Neural cell (in vitro differentiated cells): ENCODE data around the gene TSPAN18. TPM values are rescaled to one million over a fixed set of nuclear protein-coding genes. Genes with fewer than 3 reads are reported as not detected.

Source experiments
- H2AFZ ChIP-seq: fragments of 200-600, 300-800 bp; sonication (generic), shearing (Covaris generic); 2 replicates; pipeline ENCODE4 v1.6.0; 2014; ENCODE audit warnings: low read depth, mild to moderate bottlenecking, antibody characterized with exemption, low read length, moderate library complexity
- H3F3A ChIP-seq: fragments of 200-600 bp; shearing (Covaris generic); 2 replicates; pipeline ENCODE4 v1.6.1; 2016; ENCODE audit warnings: mild to moderate bottlenecking, moderate library complexity, mixed read lengths, antibody characterized with exemption, low read length; ENCODE audit not compliant: insufficient read depth, poor library complexity, severe bottlenecking
- H3K27ac ChIP-seq: fragments of 200-600, 300-800 bp; sonication (generic), shearing (Covaris generic); 2 replicates; pipeline ENCODE4 v1.5.1; 2014; ENCODE audit warnings: mild to moderate bottlenecking, low read length, moderate library complexity
- H3K27me3 ChIP-seq: fragments of 300-800, 200-600 bp; sonication (generic), shearing (Covaris generic); 2 replicates; pipeline ENCODE4 v1.6.0; 2014; ENCODE audit warnings: mild to moderate bottlenecking, low read depth, low read length, moderate library complexity; ENCODE audit not compliant: insufficient read depth
- H3K36me3 ChIP-seq: fragments of 300-800, 200-600 bp; sonication (generic), shearing (Covaris generic); 2 replicates; pipeline ENCODE4 v1.5.1; 2014; ENCODE audit warnings: mild to moderate bottlenecking, antibody characterized with exemption, low read length, moderate library complexity; ENCODE audit not compliant: insufficient read depth
- H3K4me2 ChIP-seq: fragments of 300-800, 200-600 bp; sonication (generic), shearing (Covaris generic); 2 replicates; pipeline ENCODE4 v1.6.0; 2014; ENCODE audit warnings: mild to moderate bottlenecking, low read length
- H3K4me3 ChIP-seq: fragments of 300-800, 200-600 bp; sonication (generic), shearing (Covaris generic); 2 replicates; pipeline ENCODE4 v1.5.1; 2014; ENCODE audit warnings: mild to moderate bottlenecking, low read length, moderate library complexity
- H3K79me2 ChIP-seq: fragments of 200-600 bp; shearing (Covaris generic); replicated peaks from 2 replicates; pipeline ENCODE4 v1.6.0; 2014; ENCODE audit warnings: mild to moderate bottlenecking, low read length, moderate library complexity; ENCODE audit not compliant: insufficient read depth
- H3K9ac ChIP-seq: fragments of 300-800, 200-600 bp; sonication (generic), shearing (Covaris generic); 2 replicates; pipeline ENCODE4 v1.6.1; 2016; ENCODE audit warnings: mild to moderate bottlenecking, low read length, mixed read lengths
- H3K9me2 ChIP-seq: fragments of 200-600 bp; shearing (Covaris generic); 2 replicates; pipeline ENCODE4 v1.6.1; 2016; ENCODE audit warnings: mild to moderate bottlenecking, low read length, mixed read lengths; ENCODE audit not compliant: insufficient read depth
- H3K9me3 ChIP-seq: fragments of 200-600, 300-800 bp; sonication (generic), shearing (Covaris generic); 2 replicates; pipeline ENCODE4 v1.6.1; 2016; ENCODE audit warnings: mild to moderate bottlenecking, mixed run types, low read length, moderate library complexity, mixed read lengths
- H4K20me1 ChIP-seq: fragments of 200-600 bp; shearing (Covaris generic); 2 replicates; pipeline ENCODE4 v1.6.1; 2016; ENCODE audit warnings: mild to moderate bottlenecking, mixed run types; ENCODE audit not compliant: insufficient read depth
- EP300 ChIP-seq: fragments of 450-650 bp; conservative IDR thresholded peaks from 2 replicates; pipeline ENCODE4 v1.6.1; 2014; ENCODE audit warnings: antibody characterized with exemption, mild to moderate bottlenecking, moderate library complexity; ENCODE audit not compliant: poor library complexity, severe bottlenecking
- EZH2 ChIP-seq: fragments of 200-600, 300-800 bp; shearing (Covaris generic), sonication (generic); IDR thresholded peaks from 2 replicates; pipeline ENCODE4 v1.6.1; 2014; ENCODE audit warnings: antibody characterized with exemption, low read length, borderline replicate concordance, mild to moderate bottlenecking; ENCODE audit not compliant: insufficient read depth, poor library complexity, severe bottlenecking
- MXI1 ChIP-seq: fragments of 450-650 bp; conservative IDR thresholded peaks from 2 replicates; pipeline ENCODE4 v1.6.1; 2014; ENCODE audit warnings: antibody characterized with exemption, mild to moderate bottlenecking; ENCODE audit not compliant: poor library complexity, severe bottlenecking
- POLR2AphosphoS5 ChIP-seq: IDR thresholded peaks from 2 replicates; pipeline ENCODE4 v1.6.1; 2012
- SMC3 ChIP-seq: fragments of 450-650 bp; conservative IDR thresholded peaks from 2 replicates; pipeline ENCODE4 v1.6.1; 2014; ENCODE audit warnings: antibody characterized with exemption, mild to moderate bottlenecking, moderate library complexity; ENCODE audit not compliant: poor library complexity
- TAF1 ChIP-seq: IDR thresholded peaks from 2 replicates; pipeline ENCODE4 v1.6.1; 2012; ENCODE audit warnings: low read depth
- polyA plus RNA-seq: library from polyadenylated mRNA; depleted of rRNA; stranded (reverse); fragments of >200 nt; gene quantifications from 2 replicates; pipeline ENCODE4 v1.2.3, GENCODE V29; 2014
- TF ChIP-seq, protein P1 (sequence below): IDR thresholded peaks from 2 replicates; pipeline ENCODE4 v1.6.1; 2012; ENCODE audit warnings: borderline replicate concordance

The TSPAN18 gene
- polyA plus RNA-seq, 1 donor from 2014 or later: 8.4 TPM

DNA sequence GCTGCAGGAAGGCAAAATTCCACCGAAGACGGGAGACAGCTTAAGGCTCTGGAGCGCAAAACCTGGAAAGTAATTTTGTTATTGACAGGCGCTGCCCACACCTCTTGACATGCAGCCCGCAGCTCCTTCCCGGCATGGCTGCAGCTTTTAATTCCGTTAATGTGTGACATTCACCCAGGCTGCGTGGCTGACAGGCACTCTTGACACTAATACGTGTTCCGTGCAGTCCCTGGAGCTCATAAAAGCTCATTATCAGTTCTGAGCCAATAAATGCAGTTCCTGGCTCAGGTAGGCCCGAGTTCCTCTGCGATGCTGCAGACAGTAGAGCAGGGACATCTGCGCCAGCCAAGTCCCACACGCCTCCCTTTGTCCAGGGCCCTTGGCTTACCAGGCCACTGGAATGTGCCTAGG lies 34.8 kb downstream of the TSPAN18 start:
- Histone ChIP-seq H3K9me3 (peaks cover 7% of the 10 kb centered on the region), H3K9ac (peak overlapping the region; percentile 67), H3K9me2 (no peaks in the 10 kb centered on the region), H3K27ac (peak overlapping the region; percentile 94), H2AFZ (no peak overlapping the region), H3K27me3 (no peaks in the 10 kb centered on the region), H3K36me3 (no peaks in the 10 kb centered on the region), H3K79me2 (peaks cover 24% of the 10 kb centered on the region), H3F3A (peaks cover 6% of the 10 kb centered on the region), H4K20me1 (no peaks in the 10 kb centered on the region), H3K4me3 (peak overlapping the region; percentile 57), H3K4me2 (peak overlapping the region; percentile 46)
- TF ChIP-seq TAF1: no peak
- TF ChIP-seq, protein P1, sequence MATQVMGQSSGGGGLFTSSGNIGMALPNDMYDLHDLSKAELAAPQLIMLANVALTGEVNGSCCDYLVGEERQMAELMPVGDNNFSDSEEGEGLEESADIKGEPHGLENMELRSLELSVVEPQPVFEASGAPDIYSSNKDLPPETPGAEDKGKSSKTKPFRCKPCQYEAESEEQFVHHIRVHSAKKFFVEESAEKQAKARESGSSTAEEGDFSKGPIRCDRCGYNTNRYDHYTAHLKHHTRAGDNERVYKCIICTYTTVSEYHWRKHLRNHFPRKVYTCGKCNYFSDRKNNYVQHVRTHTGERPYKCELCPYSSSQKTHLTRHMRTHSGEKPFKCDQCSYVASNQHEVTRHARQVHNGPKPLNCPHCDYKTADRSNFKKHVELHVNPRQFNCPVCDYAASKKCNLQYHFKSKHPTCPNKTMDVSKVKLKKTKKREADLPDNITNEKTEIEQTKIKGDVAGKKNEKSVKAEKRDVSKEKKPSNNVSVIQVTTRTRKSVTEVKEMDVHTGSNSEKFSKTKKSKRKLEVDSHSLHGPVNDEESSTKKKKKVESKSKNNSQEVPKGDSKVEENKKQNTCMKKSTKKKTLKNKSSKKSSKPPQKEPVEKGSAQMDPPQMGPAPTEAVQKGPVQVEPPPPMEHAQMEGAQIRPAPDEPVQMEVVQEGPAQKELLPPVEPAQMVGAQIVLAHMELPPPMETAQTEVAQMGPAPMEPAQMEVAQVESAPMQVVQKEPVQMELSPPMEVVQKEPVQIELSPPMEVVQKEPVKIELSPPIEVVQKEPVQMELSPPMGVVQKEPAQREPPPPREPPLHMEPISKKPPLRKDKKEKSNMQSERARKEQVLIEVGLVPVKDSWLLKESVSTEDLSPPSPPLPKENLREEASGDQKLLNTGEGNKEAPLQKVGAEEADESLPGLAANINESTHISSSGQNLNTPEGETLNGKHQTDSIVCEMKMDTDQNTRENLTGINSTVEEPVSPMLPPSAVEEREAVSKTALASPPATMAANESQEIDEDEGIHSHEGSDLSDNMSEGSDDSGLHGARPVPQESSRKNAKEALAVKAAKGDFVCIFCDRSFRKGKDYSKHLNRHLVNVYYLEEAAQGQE: peak; percentile 58
- TF ChIP-seq SMC3: peak; percentile 49
- TF ChIP-seq POLR2AphosphoS5: peak; percentile 96
- TF ChIP-seq EP300: peak; percentile 96
- TF ChIP-seq MXI1: peak; percentile 56
- no peak for TF ChIP-seq EZH2

DNA sequence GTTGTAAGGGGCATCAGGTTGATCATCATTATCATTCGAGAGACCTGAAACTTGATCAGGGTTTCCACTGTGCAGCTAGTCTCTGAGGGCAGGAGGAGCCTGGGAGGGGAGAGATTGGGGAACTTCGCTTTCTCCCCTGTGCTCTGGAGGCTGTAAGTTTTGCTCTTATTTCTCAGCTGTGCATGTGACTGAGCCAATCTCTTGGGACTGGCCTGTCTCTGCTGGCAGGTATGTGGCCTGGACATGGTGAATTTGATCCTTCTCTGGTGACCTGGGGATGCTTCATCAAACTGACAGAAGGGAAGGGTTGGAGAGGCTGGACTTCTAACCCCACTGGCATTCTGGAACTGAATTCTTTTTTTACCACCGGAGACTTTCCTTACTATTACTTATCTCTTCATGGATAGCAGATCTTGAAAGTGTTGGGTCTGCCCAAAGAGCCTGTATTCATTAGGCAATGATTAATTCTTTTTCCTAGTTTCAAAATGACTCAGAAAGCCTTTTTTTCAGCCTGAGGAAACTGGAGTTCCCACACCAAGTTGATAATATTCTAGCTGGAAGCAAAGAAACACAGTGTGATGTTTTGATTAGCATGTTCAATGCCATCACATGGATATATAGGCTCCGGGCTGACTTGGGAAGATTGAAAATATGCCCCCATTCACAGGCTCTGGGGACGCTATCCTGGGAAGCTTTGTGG lies 36.5 kb downstream of the TSPAN18 start:
- no peak overlapping the region for H2AFZ ChIP-seq
- peaks cover 3% of the 10 kb centered on the region for H3K36me3 ChIP-seq
- TF ChIP-seq SMC3: no peak
- TF ChIP-seq, protein P1: peak; percentile 12
- peak overlapping the region; percentile 94 for H3K27ac ChIP-seq
- H3F3A ChIP-seq: peaks cover 6% of the 10 kb centered on the region
- peak overlapping the region; percentile 24 for H3K4me2 ChIP-seq
- H3K9ac ChIP-seq: peak overlapping the region; percentile 67
- no peaks in the 10 kb centered on the region for H3K27me3 ChIP-seq
- no peaks in the 10 kb centered on the region for H4K20me1 ChIP-seq
- peaks cover 7% of the 10 kb centered on the region for H3K79me2 ChIP-seq
- H3K4me3 ChIP-seq: peak overlapping the region; percentile 2
- H3K9me3 ChIP-seq: no peaks in the 10 kb centered on the region
- H3K9me2 ChIP-seq: no peaks in the 10 kb centered on the region
